BE2C (cell line): ENCODE measurements around the gene SEMG1.

Source experiments
- DNase-seq: peaks from one replicate; pipeline ENCODE4 v3.0.0-alpha.2; 2020
- H3K27me3 ChIP-seq: fragments of 250-450 bp; sonication (Bioruptor Pico); 2 replicates; pipeline ENCODE4 v1.5.1; 2020; ENCODE audit warnings: mild to moderate bottlenecking
- H3K36me3 ChIP-seq: fragments of 250-450 bp; sonication (Bioruptor Pico); 2 replicates; pipeline ENCODE4 v1.5.1; 2020; ENCODE audit warnings: mild to moderate bottlenecking
- H3K4me1 ChIP-seq: fragments of 250-450 bp; sonication (Bioruptor Pico); 2 replicates; pipeline ENCODE4 v1.5.1; 2020
- H3K4me3 ChIP-seq: 2 replicates; pipeline ENCODE4 v1.5.1; 2011; ENCODE audit warnings: low read depth, low read length
- H3K9me3 ChIP-seq: fragments of 250-450 bp; sonication (Bioruptor Pico); 2 replicates; pipeline ENCODE4 v1.5.1; 2020
- TF ChIP-seq, protein P1 (sequence below): IDR thresholded peaks from 2 replicates; pipeline ENCODE4 v1.5.1; 2012; ENCODE audit warnings: mild to moderate bottlenecking, low read depth, low read length

The SEMG1 gene

GRCh38 chr20:45248609-45249008, 41.8 kb downstream of the SEMG1 start:
- Histone ChIP-seq H3K27me3 (peaks cover 55% of the 10 kb centered on the region), H3K4me1 (no peaks in the 10 kb centered on the region), H3K9me3 (no peaks in the 10 kb centered on the region), H3K36me3 (no peaks in the 10 kb centered on the region), H3K4me3 (no peak overlapping the region)
- TF ChIP-seq, protein P1, sequence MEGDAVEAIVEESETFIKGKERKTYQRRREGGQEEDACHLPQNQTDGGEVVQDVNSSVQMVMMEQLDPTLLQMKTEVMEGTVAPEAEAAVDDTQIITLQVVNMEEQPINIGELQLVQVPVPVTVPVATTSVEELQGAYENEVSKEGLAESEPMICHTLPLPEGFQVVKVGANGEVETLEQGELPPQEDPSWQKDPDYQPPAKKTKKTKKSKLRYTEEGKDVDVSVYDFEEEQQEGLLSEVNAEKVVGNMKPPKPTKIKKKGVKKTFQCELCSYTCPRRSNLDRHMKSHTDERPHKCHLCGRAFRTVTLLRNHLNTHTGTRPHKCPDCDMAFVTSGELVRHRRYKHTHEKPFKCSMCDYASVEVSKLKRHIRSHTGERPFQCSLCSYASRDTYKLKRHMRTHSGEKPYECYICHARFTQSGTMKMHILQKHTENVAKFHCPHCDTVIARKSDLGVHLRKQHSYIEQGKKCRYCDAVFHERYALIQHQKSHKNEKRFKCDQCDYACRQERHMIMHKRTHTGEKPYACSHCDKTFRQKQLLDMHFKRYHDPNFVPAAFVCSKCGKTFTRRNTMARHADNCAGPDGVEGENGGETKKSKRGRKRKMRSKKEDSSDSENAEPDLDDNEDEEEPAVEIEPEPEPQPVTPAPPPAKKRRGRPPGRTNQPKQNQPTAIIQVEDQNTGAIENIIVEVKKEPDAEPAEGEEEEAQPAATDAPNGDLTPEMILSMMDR: no peak
- no peak for DNase-seq

DNA sequence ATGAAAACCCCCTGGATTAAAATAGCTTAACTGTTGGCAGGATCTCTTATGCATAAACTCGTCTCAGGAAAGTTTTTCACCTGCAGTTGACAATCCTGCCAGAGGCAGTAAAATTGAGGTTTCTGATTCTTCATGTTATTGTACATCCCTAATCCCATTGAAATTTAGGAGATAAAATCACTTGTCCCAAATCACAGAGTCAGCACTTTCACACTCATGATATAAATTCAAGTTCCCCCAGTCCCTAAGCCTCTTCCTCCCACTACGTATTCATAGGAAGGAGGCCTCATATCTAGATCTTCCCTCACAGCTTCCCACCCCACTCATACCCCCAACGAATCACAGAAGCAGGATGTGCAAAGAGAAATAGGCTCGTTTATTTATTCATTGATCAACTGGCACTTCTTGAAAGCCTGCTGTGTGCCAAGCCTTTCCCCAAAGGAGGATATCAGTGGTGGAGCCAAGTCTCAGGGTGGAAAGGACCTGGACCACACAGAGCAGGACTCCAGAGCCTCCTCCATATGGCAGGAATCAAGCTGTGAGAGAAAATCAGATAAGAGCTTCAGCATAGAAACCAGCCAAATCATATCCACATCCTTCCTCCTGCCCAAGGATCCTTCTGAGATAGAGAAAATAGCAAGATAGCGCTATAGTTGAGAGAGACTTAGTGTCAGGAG, 45.2 kb downstream of the SEMG1 start:
- Histone ChIP-seq H3K4me3 (no peak overlapping the region), H3K4me1 (no peaks in the 10 kb centered on the region), H3K9me3 (no peaks in the 10 kb centered on the region), H3K27me3 (peaks cover 31% of the 10 kb centered on the region), H3K36me3 (no peaks in the 10 kb centered on the region)
- TF ChIP-seq, protein P1: no peak
- DNase-seq: no peak

DNA sequence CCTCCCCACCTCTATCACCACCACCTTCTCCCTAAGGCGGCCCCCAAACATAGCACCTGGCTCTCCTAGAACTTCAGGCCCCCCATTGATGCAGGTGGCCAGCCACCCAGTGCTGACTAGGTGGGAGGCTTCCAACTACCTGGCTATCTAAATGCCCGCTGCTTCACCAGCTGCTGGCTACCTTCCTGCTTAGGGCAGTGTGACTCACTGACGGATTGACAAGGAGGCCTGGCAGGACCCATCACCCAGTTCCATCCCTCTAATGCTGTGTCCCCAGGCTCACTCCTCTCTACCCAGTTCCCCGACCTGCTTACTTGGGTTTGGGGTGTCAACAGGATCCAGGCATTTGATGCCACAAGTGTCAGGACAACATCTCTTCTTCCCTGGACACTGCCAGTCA, 46.4 kb downstream of the SEMG1 start:
- TF ChIP-seq, protein P1: no peak
- H3K27me3 ChIP-seq: peaks cover 23% of the 10 kb centered on the region
- H3K9me3 ChIP-seq: no peaks in the 10 kb centered on the region
- no peak overlapping the region for H3K4me3 ChIP-seq
- H3K4me1 ChIP-seq: no peaks in the 10 kb centered on the region
- H3K36me3 ChIP-seq: no peaks in the 10 kb centered on the region
- DNase-seq: no peak

DNA sequence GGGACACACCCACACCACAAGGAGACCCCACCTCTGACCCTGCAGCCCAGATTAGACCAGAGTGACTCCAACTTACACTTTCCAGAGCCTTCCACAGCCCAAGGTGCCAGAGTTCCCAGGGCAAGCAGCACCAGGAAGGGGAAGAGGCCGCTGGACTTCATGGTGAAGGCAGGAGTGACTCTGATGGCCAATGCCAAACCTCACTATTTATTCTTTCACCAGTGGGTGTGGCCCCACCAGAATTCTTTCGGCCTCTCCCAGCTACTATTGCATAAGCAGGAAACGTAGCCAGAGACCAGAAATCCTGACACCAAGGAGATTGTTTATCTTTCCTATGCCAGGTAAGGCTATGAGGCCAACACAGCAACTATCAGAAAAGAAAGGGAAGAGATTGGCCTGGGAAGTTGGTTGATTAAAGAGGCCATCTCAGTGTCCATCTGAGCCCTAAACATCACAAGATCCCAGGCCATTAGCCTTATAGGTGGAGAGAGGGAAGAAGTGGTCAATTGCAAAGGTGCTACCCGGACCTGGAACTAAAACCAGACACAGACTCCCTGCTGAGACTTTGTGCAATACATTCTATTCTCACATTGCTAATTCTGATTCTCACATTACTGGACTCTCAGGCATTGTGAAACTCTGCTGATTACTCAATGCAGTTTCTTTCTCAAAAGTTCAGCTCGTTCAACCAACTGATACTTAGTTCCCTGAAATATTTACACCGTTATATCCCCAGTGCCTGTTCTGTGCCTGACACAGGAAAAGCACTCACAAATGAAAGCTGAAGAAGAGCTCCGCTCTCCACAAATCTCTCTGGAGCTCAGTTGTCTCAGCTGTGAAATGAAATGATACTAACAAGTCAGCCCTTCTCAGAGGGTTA, 47.8 kb downstream of the SEMG1 start, which contains the start of gene SLPI:
Gene SLPI (minus strand): TSS at position 182 of the 880 bp plus-strand sequence. CDS start 21 bp downstream, at position 161.
- DNase-seq: no peak
- H3K9me3 ChIP-seq: no peaks in the 10 kb centered on the region
- peaks cover 21% of the 10 kb centered on the region for H3K27me3 ChIP-seq
- H3K4me3 ChIP-seq: no peak within 1 kb of the TSS
- no peaks in the 10 kb centered on the region for H3K36me3 ChIP-seq
- TF ChIP-seq, protein P1: no peak
- H3K4me1 ChIP-seq: no peaks in the 10 kb centered on the region

GRCh38 chr20:45257161-45257560, 50.3 kb downstream of the SEMG1 start:
- Histone ChIP-seq H3K4me3 (no peak overlapping the region), H3K9me3 (no peaks in the 10 kb centered on the region), H3K36me3 (no peaks in the 10 kb centered on the region), H3K27me3 (peaks cover 31% of the 10 kb centered on the region), H3K4me1 (no peaks in the 10 kb centered on the region)
- TF ChIP-seq, protein P1: no peak
- DNase-seq: no peak

- Histone ChIP-seq H3K9me3 (no peaks in the 10 kb centered on the region), H3K27me3 (peaks cover 37% of the 10 kb centered on the region), H3K36me3 (no peaks in the 10 kb centered on the region), H3K4me3 (no peak overlapping the region), H3K4me1 (no peaks in the 10 kb centered on the region)
- DNase-seq: no peak
- TF ChIP-seq, protein P1: no peak
Observed at GRCh38 chr20:45257711-45258110, 50.9 kb downstream of the SEMG1 start.
